H1 (cell line): Measurements from ENCODE around the gene LOC128125822.

Experiments
- CTCF ChIA-PET: fragments of 300-600 bp; sonication (Branson Sonifier 250); formaldehyde crosslinking; loops from one replicate; lab custom pipeline; 2021; ENCODE audit not compliant: partially characterized antibody; lab: Charles Lee
- POLR2A ChIA-PET: fragments of 300-600 bp; sonication (Branson Sonifier 250); formaldehyde crosslinking; loops from one replicate; lab custom pipeline; 2021; ENCODE audit warnings: inconsistent platforms; ENCODE audit not compliant: partially characterized antibody; lab: Charles Lee
- DNase-seq, 2 experiments: peaks; one replicate each; pipeline versions ENCODE4 v3.0.0 to v3.0.0-alpha.2; 2010 to 2022; ENCODE audit warnings: low spot score in 2 of 2, low read depth in 1 of 2, mixed read lengths in 1 of 2
- FAIRE-seq: peaks from 2 replicates; lab custom pipeline; 2011; peaks lifted over from hg19 to GRCh38; lab: Jason Lieb, UNC
- H2AFZ ChIP-seq: 2 replicates; pipeline ENCODE4 v1.8.1; 2012; ENCODE audit warnings: low read length, inconsistent platforms
- H2AK5ac ChIP-seq: 2 replicates; pipeline ENCODE4 v1.6.1; 2013; ENCODE audit warnings: low read depth, low read length
- H2BK120ac ChIP-seq: replicated peaks from 2 replicates; pipeline ENCODE3; 2013; ENCODE audit warnings: low read depth, low read length, inconsistent platforms
- H2BK12ac ChIP-seq: 2 replicates; pipeline ENCODE4 v1.6.1; 2013; ENCODE audit warnings: low read depth, low read length
- H2BK15ac ChIP-seq: 2 replicates; pipeline ENCODE4 v1.6.1; 2013; ENCODE audit warnings: low read length
- H2BK20ac ChIP-seq: 2 replicates; pipeline ENCODE4 v1.6.1; 2013; ENCODE audit warnings: low read length
- H2BK5ac ChIP-seq: 2 replicates; pipeline ENCODE4 v1.6.1; 2013; ENCODE audit warnings: low read depth, low read length
- H3K14ac ChIP-seq: 2 replicates; pipeline ENCODE4 v1.6.1; 2013; ENCODE audit warnings: inconsistent platforms; ENCODE audit not compliant: insufficient read length
- H3K18ac ChIP-seq: 2 replicates; pipeline ENCODE4 v1.6.1; 2013; ENCODE audit warnings: low read length; ENCODE audit errors: extremely low read depth
- H3K23ac ChIP-seq: 2 replicates; pipeline ENCODE4 v1.6.1; 2013; ENCODE audit warnings: inconsistent platforms; ENCODE audit not compliant: insufficient read length
- H3K23me2 ChIP-seq: 2 replicates; pipeline ENCODE4 v1.6.1; 2013; ENCODE audit warnings: low read depth, low read length
- H3K27ac ChIP-seq: 2 replicates; pipeline ENCODE4 v1.6.1; 2011; ENCODE audit warnings: low read depth, low read length, inconsistent platforms
- H3K27me3 ChIP-seq, 4 experiments: replicated peaks in 1 of 4; 1 replicate in 1 of 4; 2 replicates in 3 of 4; pipeline versions ENCODE4 v1.6.1 to v1.8.1; 2011 to 2013; ENCODE audit warnings: low read length in 3 of 4, mild to moderate bottlenecking in 3 of 4, inconsistent platforms in 2 of 4, mixed read lengths in 2 of 4, moderate library complexity in 1 of 4; ENCODE audit not compliant: control insufficient read depth in 3 of 4, insufficient read depth in 3 of 4; ENCODE audit errors: extremely low read depth in 1 of 4
- H3K36me3 ChIP-seq, 4 experiments: 2 replicates each; pipeline versions ENCODE4 v1.6.1 to v1.8.1; 2011 to 2013; ENCODE audit warnings: mild to moderate bottlenecking in 4 of 4, low read length in 3 of 4, moderate library complexity in 2 of 4, control low read depth in 1 of 4, inconsistent platforms in 1 of 4; ENCODE audit not compliant: insufficient read depth in 4 of 4, control insufficient read depth in 2 of 4
- H3K4ac ChIP-seq: replicated peaks from 2 replicates; pipeline ENCODE3; 2013; ENCODE audit warnings: low read length, low read depth, mixed read lengths, inconsistent platforms; ENCODE audit not compliant: insufficient read length
- H3K4me1 ChIP-seq, 4 experiments: replicated peaks in 1 of 4; 1 replicate in 1 of 4; 2 replicates in 3 of 4; pipeline versions ENCODE4 v1.6.1 to v1.8.1; 2011 to 2013; ENCODE audit warnings: low read length in 3 of 4, inconsistent platforms in 2 of 4, mixed read lengths in 1 of 4; ENCODE audit not compliant: insufficient read depth in 4 of 4, control insufficient read depth in 3 of 4
- H3K4me2 ChIP-seq, 2 experiments: 2 replicates each; pipeline versions ENCODE4 v1.6.1 to v1.8.1; 2011 to 2013; ENCODE audit warnings: low read depth in 2 of 2, low read length in 2 of 2, control low read depth in 1 of 2, inconsistent platforms in 1 of 2, mild to moderate bottlenecking in 1 of 2; ENCODE audit not compliant: insufficient read depth in 1 of 2
- H3K4me3 ChIP-seq, 4 experiments: fragments of 200-600, 300-600 bp in 1 of 4; sonication (generic), shearing (Covaris generic), sonication (Bioruptor Twin) in 1 of 4; 2 replicates each; pipeline versions ENCODE4 v1.5.1 to v1.8.1; 2011 to 2016; ENCODE audit warnings: low read length in 4 of 4, low read depth in 3 of 4, control low read depth in 2 of 4, inconsistent platforms in 2 of 4, mild to moderate bottlenecking in 2 of 4, mixed read lengths in 1 of 4, moderate library complexity in 1 of 4; ENCODE audit not compliant: insufficient read depth in 2 of 4; ENCODE audit errors: extremely low read depth in 1 of 4
- H3K56ac ChIP-seq: replicated peaks from 2 replicates; pipeline ENCODE3; 2013; ENCODE audit warnings: low read depth, mild to moderate bottlenecking, mixed read lengths, low read length, inconsistent platforms; ENCODE audit not compliant: insufficient read length
- H3K79me1 ChIP-seq: 2 replicates; pipeline ENCODE4 v1.6.1; 2013; ENCODE audit warnings: low read depth, low read length, control low read depth
- H3K79me2 ChIP-seq, 2 experiments: 2 replicates each; pipeline versions ENCODE4 v1.6.1 to v1.8.1; 2012 to 2013; ENCODE audit warnings: low read length in 2 of 2, mild to moderate bottlenecking in 2 of 2, inconsistent platforms in 1 of 2; ENCODE audit not compliant: insufficient read depth in 2 of 2, control insufficient read depth in 1 of 2
- H3K9ac ChIP-seq, 4 experiments: replicated peaks in 1 of 4; 1 replicate in 1 of 4; 2 replicates in 3 of 4; pipeline versions ENCODE4 v1.6.1 to v1.8.1; 2011 to 2013; ENCODE audit warnings: low read depth in 3 of 4, low read length in 3 of 4, control low read depth in 2 of 4, mild to moderate bottlenecking in 2 of 4, moderate library complexity in 2 of 4, inconsistent platforms in 1 of 4; ENCODE audit errors: extremely low read depth in 1 of 4
- H3K9me3 ChIP-seq, 2 experiments: 2 replicates each; pipeline versions ENCODE4 v1.6.1 to v1.8.1; 2012 to 2013; ENCODE audit warnings: mild to moderate bottlenecking in 2 of 2, moderate library complexity in 2 of 2, control low read depth in 1 of 2, inconsistent platforms in 1 of 2, low read depth in 1 of 2, low read length in 1 of 2, mixed read lengths in 1 of 2; ENCODE audit not compliant: insufficient read depth in 2 of 2
- H4K20me1 ChIP-seq, 2 experiments: replicated peaks in 1 of 2; 2 replicates each; pipeline versions ENCODE3 to v1.8.1; 2011 to 2013; ENCODE audit warnings: inconsistent platforms in 2 of 2, low read length in 2 of 2, mild to moderate bottlenecking in 1 of 2; ENCODE audit not compliant: insufficient read depth in 2 of 2, control insufficient read depth in 1 of 2
- H4K5ac ChIP-seq: 2 replicates; pipeline ENCODE4 v1.6.1; 2013; ENCODE audit warnings: low read length, low read depth, mixed read lengths, inconsistent platforms; ENCODE audit not compliant: insufficient read length
- H4K8ac ChIP-seq: 2 replicates; pipeline ENCODE4 v1.8.0; 2013; ENCODE audit warnings: mild to moderate bottlenecking, moderate library complexity, low read length, inconsistent platforms; ENCODE audit not compliant: insufficient read depth; ENCODE audit errors: extremely low read depth
- H4K91ac ChIP-seq: replicated peaks from 2 replicates; pipeline ENCODE3; 2013; ENCODE audit warnings: low read length, mixed read lengths, inconsistent platforms; ENCODE audit not compliant: insufficient read length
- ATF3 ChIP-seq: IDR thresholded peaks from 2 replicates; pipeline ENCODE4 v1.6.1; 2011; ENCODE audit warnings: low read depth, mild to moderate bottlenecking, low read length; ENCODE audit not compliant: insufficient read depth
- CEBPB ChIP-seq: IDR thresholded peaks from 2 replicates; pipeline ENCODE4 v1.6.1; 2012; ENCODE audit warnings: low read depth, low read length
- CHD1 ChIP-seq: IDR thresholded peaks from 2 replicates; pipeline ENCODE4 v1.6.1; 2012; ENCODE audit warnings: low read depth, low read length, improper control_type of control experiment
- KDM4A ChIP-seq: IDR thresholded peaks from one replicate; pipeline ENCODE4 v1.7.1; 2012; ENCODE audit warnings: low read depth, mild to moderate bottlenecking, moderate library complexity, low read length, inconsistent platforms; ENCODE audit not compliant: severe bottlenecking
- RBBP5 ChIP-seq: IDR thresholded peaks from 2 replicates; pipeline ENCODE4 v1.7.1; 2012; ENCODE audit warnings: low read depth, mild to moderate bottlenecking, inconsistent platforms, low read length, moderate library complexity, borderline replicate concordance
- RFX5 ChIP-seq: IDR thresholded peaks from 2 replicates; pipeline ENCODE4 v1.6.1; 2011; ENCODE audit warnings: low read depth, low read length, improper control_type of control experiment, borderline replicate concordance
- SIX5 ChIP-seq: IDR thresholded peaks from 2 replicates; pipeline ENCODE4 v1.6.1; 2011; ENCODE audit warnings: mild to moderate bottlenecking, low read depth, low read length
- WGBS, 2 experiments: shearing (Covaris generic) in 1 of 2; methylation state at CpG; one replicate each; pipeline versions ENCODE4 v1.1.6 to v1.1.7; 2013 to 2015; ENCODE audit warnings: low lambda C conversion rate in 2 of 2, mixed read lengths in 2 of 2, inconsistent platforms in 1 of 2, low coverage in 1 of 2, missing lambda C conversion rate in 1 of 2; ENCODE audit not compliant: insufficient replicate concordance in 2 of 2, insufficient coverage in 1 of 2, insufficient read length in 1 of 2; ENCODE audit errors: extremely low coverage in 1 of 2, missing lambda C conversion rate in 1 of 2; 5-methylcytosine and 5-hydroxymethylcytosine counted together

The LOC128125822 gene

GRCh38 chr6:63556369-63556768 lies 15.9 kb upstream of the LOC128125822 start:
- Histone ChIP-seq H3K4me2 (no peak overlapping the region), H2BK15ac (no peak overlapping the region), H3K4me1 (no peaks in the 10 kb centered on the region), H2AK5ac (no peak overlapping the region), H3K23me2 (no peaks in the 10 kb centered on the region), H3K4me3 (no peak overlapping the region), H4K20me1 (no peaks in the 10 kb centered on the region), H3K4ac (no peak overlapping the region), H2BK5ac (no peak overlapping the region), H3K79me1 (no peaks in the 10 kb centered on the region), H3K27me3 (no peaks in the 10 kb centered on the region), H4K5ac (no peak overlapping the region), H2BK12ac (no peak overlapping the region), H3K9me3 (no peaks in the 10 kb centered on the region), H3K27ac (no peak overlapping the region), H4K8ac (no peak overlapping the region)
- ChIA-PET POLR2A (no interaction called here), CTCF (no interaction called here)
- DNase-seq (no peak), FAIRE-seq (no peak)
- TF ChIP-seq ATF3 (no peak), RBBP5 (no peak), SIX5 (no peak), KDM4A (no peak), CEBPB (no peak), CHD1 (no peak), RFX5 (no peak)
- TF ChIP-seq, all 59 proteins: peak for 0
- Histone ChIP-seq H3K9ac (no peak overlapping the region), H3K56ac (no peak overlapping the region), H3K14ac (no peak overlapping the region), H3K23ac (no peak overlapping the region), H2BK120ac (no peak overlapping the region), H2AFZ (no peak overlapping the region), H3K36me3 (no peaks in the 10 kb centered on the region), H2BK20ac (no peak overlapping the region), H4K91ac (no peak overlapping the region), H3K18ac (no peak overlapping the region), H3K79me2 (no peaks in the 10 kb centered on the region)
- WGBS, 2 experiments = 83% methylated on average over 4 of the region's 4 CpGs; no CpG with 5 or more reads in 1 of the 2 experiments
